Measurements from ENCODE around the gene ERN2.

The ERN2 gene

DNA sequence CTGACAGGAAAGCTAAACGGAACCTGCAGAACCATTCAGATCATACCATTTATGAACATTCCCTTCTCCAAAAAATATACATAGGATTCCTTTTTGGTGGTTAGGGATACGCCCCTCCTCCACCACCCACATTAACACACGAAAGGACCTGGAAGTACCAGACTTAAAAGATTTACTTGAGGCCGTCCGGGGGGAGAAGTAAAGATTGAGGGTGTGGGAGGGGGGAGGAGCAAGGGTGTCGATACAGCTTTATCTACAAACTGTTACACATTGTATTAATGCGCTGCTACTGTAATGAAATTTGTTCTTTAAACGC lies 72.4 kb downstream of the ERN2 start:
- DNase-seq (ENCODE audit: low read depth) = peak; percentile 7

All from stimulated activated CD8-positive, alpha-beta memory T cell treated with anti-CD3 and anti-CD28 coated beads, Interleukin-12 subunit alpha, Interleukin-12 subunit beta, amount 100 ng/mL, for 4 hours (primary cell).